HepG2 (cell line): Measurements from ENCODE around the gene ZBTB37. TPM values are rescaled to one million over a fixed set of nuclear protein-coding genes. Genes with fewer than 3 reads are reported as not detected.

ENCODE experiments used
- ARNT2 ChIP-seq: sonication (generic); formaldehyde crosslinking; IDR thresholded peaks from 2 replicates; pipeline ENCODE4 v1.8.0; 2022; ENCODE audit warnings: mild to moderate bottlenecking, low read depth, missing genetic modification reagents, moderate library complexity
- DRAP1 ChIP-seq: IDR thresholded peaks from 2 replicates; pipeline ENCODE4 v1.6.1; 2016; ENCODE audit warnings: missing genetic modification reagents, missing compliant biosample characterization
- LCORL ChIP-seq, 2 experiments: fragments of 450-650 bp in 1 of 2; sonication (generic) in 1 of 2; formaldehyde crosslinking in 1 of 2; IDR thresholded peaks; 2 replicates each; pipeline versions ENCODE4 v1.5.0 to v1.6.1; 2017 to 2020; ENCODE audit warnings: antibody characterized with exemption in 1 of 2, missing genetic modification reagents in 1 of 2
- SAP130 ChIP-seq: IDR thresholded peaks from 2 replicates; pipeline ENCODE4 v1.6.1; 2016; ENCODE audit warnings: low read depth
- SSRP1 ChIP-seq: IDR thresholded peaks from 2 replicates; pipeline ENCODE4 v1.6.1; 2016; ENCODE audit warnings: control low read depth
- ZNF318 ChIP-seq: sonication (generic); formaldehyde crosslinking; IDR thresholded peaks from 2 replicates; pipeline ENCODE4 v1.4.0; 2020; ENCODE audit warnings: mild to moderate bottlenecking, missing genetic modification reagents
- polyA plus RNA-seq, 8 experiments: library from polyadenylated mRNA; depleted of rRNA in 3 of 8; stranded (reverse) in 7 of 8; unstranded in 1 of 8; fragments of >200 nt; fragmentation: Illumina TruSeq in 4 of 8; extraction: Trizol in 4 of 8; gene quantifications; 2 replicates each; pipeline versions ENCODE4 v1.2.1 to v1.2.3, GENCODE V29; 2011 to 2016; ENCODE audit warnings: low read depth in 4 of 8, missing spikeins in 1 of 8, mixed read lengths in 1 of 8; ENCODE audit not compliant: insufficient read depth in 1 of 8
- total RNA-seq, 5 experiments: library from RNA; depleted of rRNA; stranded (reverse); fragments of >200 nt; fragmentation: Illumina TruSeq; extraction: Trizol; gene quantifications; 2 replicates each; pipeline ENCODE4 v1.2.3, GENCODE V29; 2016; ENCODE audit warnings: low read depth in 1 of 5
- TF ChIP-seq, protein P1 (sequence below): sonication (generic); formaldehyde crosslinking; IDR thresholded peaks from 2 replicates; pipeline ENCODE4 v1.9.0; 2021; ENCODE audit warnings: mild to moderate bottlenecking, missing genetic modification reagents
- TF ChIP-seq, protein P2 (sequence below): sonication (generic); formaldehyde crosslinking; IDR thresholded peaks from 2 replicates; pipeline ENCODE4 v1.4.0; 2020; ENCODE audit warnings: missing genetic modification reagents; ENCODE audit errors: not compliant biosample characterization

The ZBTB37 gene
- total and polyA plus RNA-seq, 2 of the 13 experiments (the other 11 are each of a cell fraction or from before 2014, with no cell fraction given): 2.6 to 7.7 TPM

GRCh38 chr1:173863224-173864161 is 4.7 kb upstream of the ZBTB37 start (continued):
- TF ChIP-seq SAP130 (CRISPR knock-in tag) (no peak), ARNT2 (CRISPR knock-in tag) (no peak), LCORL (IDR thresholded peaks at IDR 0.05) (no peak), LCORL (CRISPR knock-in tag; IDR thresholded peaks at IDR 0.05) (no peak), ZNF318 (CRISPR knock-in tag) (no peak), DRAP1 (CRISPR knock-in tag) (no peak), SSRP1 (peak; percentile 61; the same call in 1 of the 2 replicates)
- TF ChIP-seq, protein P1, sequence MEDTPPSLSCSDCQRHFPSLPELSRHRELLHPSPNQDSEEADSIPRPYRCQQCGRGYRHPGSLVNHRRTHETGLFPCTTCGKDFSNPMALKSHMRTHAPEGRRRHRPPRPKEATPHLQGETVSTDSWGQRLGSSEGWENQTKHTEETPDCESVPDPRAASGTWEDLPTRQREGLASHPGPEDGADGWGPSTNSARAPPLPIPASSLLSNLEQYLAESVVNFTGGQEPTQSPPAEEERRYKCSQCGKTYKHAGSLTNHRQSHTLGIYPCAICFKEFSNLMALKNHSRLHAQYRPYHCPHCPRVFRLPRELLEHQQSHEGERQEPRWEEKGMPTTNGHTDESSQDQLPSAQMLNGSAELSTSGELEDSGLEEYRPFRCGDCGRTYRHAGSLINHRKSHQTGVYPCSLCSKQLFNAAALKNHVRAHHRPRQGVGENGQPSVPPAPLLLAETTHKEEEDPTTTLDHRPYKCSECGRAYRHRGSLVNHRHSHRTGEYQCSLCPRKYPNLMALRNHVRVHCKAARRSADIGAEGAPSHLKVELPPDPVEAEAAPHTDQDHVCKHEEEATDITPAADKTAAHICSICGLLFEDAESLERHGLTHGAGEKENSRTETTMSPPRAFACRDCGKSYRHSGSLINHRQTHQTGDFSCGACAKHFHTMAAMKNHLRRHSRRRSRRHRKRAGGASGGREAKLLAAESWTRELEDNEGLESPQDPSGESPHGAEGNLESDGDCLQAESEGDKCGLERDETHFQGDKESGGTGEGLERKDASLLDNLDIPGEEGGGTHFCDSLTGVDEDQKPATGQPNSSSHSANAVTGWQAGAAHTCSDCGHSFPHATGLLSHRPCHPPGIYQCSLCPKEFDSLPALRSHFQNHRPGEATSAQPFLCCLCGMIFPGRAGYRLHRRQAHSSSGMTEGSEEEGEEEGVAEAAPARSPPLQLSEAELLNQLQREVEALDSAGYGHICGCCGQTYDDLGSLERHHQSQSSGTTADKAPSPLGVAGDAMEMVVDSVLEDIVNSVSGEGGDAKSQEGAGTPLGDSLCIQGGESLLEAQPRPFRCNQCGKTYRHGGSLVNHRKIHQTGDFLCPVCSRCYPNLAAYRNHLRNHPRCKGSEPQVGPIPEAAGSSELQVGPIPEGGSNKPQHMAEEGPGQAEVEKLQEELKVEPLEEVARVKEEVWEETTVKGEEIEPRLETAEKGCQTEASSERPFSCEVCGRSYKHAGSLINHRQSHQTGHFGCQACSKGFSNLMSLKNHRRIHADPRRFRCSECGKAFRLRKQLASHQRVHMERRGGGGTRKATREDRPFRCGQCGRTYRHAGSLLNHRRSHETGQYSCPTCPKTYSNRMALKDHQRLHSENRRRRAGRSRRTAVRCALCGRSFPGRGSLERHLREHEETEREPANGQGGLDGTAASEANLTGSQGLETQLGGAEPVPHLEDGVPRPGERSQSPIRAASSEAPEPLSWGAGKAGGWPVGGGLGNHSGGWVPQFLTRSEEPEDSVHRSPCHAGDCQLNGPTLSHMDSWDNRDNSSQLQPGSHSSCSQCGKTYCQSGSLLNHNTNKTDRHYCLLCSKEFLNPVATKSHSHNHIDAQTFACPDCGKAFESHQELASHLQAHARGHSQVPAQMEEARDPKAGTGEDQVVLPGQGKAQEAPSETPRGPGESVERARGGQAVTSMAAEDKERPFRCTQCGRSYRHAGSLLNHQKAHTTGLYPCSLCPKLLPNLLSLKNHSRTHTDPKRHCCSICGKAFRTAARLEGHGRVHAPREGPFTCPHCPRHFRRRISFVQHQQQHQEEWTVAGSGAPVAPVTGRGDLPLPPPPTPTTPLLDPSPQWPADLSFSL (CRISPR knock-in tag): no peak
- TF ChIP-seq, protein P2, sequence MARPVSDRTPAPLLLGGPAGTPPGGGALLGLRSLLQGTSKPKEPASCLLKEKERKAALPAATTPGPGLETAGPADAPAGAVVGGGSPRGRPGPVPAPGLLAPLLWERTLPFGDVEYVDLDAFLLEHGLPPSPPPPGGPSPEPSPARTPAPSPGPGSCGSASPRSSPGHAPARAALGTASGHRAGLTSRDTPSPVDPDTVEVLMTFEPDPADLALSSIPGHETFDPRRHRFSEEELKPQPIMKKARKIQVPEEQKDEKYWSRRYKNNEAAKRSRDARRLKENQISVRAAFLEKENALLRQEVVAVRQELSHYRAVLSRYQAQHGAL (CRISPR knock-in tag): no peak
